ENCODE measurements around the gene HOXB1. TPM values are rescaled to one million over a fixed set of nuclear protein-coding genes. Genes with fewer than 3 reads are reported as not detected.

HOXB1 gene
- total RNA-seq, 2 donors from 2014 or later = not detected

DNA sequence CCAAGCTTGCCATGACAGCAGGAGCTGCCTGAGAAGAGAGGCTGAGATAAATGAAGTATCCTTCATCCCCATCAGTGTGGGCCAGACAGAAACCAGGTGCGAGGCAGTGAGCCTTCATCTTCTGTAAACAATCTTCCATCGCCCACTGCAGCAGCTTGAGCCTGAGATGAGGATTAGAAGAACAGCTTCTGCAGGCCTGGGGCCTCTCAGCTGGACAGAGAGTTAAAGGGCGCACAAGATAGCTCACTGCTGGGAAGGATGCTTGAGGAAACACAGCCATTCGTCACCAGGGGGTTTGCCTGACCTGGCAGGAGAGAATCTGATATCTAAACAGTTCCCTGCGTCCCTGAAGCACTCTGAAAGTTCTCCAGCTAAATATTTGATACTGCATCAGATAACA lies 27.1 kb downstream of the HOXB1 start:
- H3K36me3 Mint-ChIP-seq = no peaks in the 10 kb centered on the region
- ATAC-seq (no peak), DNase-seq (ENCODE audit: low spot score) (no peak)
- H3K4me1 Mint-ChIP-seq (ENCODE audit: low read depth in 2 of 2) = peaks cover 18 to 21% of the 10 kb centered on the region in 2 donors
- H3K27ac Mint-ChIP-seq = no peak overlapping the region
- H3K4me3 Mint-ChIP-seq = no peak overlapping the region
- no peaks in the 10 kb centered on the region for H3K9me3 Mint-ChIP-seq
- H3K27me3 Mint-ChIP-seq = peaks cover 0 to 7% of the 10 kb centered on the region in 2 donors

DNA sequence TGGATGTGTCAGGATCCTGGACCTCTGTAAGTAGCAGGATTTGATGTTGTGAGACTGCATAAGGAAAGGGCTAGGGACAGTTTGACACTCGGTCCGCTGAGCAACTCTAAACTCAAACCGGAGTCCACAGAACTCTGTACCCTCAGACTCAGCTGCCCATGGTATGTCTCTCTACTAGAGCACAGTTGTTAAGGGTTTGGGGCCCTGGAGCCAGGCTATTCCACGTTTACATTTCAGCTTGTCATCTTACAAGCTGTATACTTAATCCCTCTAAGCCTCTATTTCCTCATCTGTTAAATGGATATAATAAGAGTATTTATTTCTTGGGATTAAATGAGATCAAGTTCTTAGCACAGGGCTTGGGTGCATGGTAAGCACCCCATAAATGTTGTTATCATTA lies 27.9 kb downstream of the HOXB1 start:
- Mint-ChIP-seq H3K27ac (peak overlapping the region in 1 of 2 donors; percentile 66), H3K9me3 (no peaks in the 10 kb centered on the region), H3K4me1 (ENCODE audit: low read depth in 2 of 2) (peaks cover 17 to 18% of the 10 kb centered on the region in 2 donors), H3K27me3 (peaks cover 0 to 4% of the 10 kb centered on the region in 2 donors), H3K36me3 (no peaks in the 10 kb centered on the region), H3K4me3 (no peak overlapping the region)
- ATAC-seq (no peak), DNase-seq (ENCODE audit: low spot score) (no peak)

DNA sequence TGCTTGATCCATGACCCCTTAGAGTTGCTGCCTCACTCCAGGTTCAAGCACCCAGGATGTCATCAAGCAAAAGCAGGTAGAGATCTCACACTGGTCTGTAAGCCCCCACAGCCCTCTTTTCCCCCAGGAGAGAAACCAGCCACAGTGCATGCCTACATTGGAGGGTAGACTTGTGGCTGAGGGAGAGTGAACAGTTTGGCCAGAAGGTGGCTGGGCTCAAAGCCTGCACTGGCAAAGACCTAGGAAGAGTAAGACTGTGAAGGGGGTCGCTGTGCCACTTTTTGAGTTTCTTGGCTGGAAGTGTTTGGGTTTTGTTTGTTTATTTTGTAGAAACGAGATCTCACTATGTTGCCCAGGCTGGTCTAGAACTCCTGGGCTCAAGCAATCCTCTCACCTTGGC lies 28.5 kb downstream of the HOXB1 start:
- ATAC-seq (no peak), DNase-seq (ENCODE audit: low spot score) (no peak)
- H3K27ac Mint-ChIP-seq = peak overlapping the region in 1 of 2 donors; percentile 66
- no peak overlapping the region for H3K4me3 Mint-ChIP-seq
- no peaks in the 10 kb centered on the region for H3K36me3 Mint-ChIP-seq
- H3K27me3 Mint-ChIP-seq = peaks cover 0 to 4% of the 10 kb centered on the region in 2 donors
- H3K9me3 Mint-ChIP-seq = no peaks in the 10 kb centered on the region
- H3K4me1 Mint-ChIP-seq (ENCODE audit: low read depth in 2 of 2) = peaks cover 17 to 18% of the 10 kb centered on the region in 2 donors

DNA sequence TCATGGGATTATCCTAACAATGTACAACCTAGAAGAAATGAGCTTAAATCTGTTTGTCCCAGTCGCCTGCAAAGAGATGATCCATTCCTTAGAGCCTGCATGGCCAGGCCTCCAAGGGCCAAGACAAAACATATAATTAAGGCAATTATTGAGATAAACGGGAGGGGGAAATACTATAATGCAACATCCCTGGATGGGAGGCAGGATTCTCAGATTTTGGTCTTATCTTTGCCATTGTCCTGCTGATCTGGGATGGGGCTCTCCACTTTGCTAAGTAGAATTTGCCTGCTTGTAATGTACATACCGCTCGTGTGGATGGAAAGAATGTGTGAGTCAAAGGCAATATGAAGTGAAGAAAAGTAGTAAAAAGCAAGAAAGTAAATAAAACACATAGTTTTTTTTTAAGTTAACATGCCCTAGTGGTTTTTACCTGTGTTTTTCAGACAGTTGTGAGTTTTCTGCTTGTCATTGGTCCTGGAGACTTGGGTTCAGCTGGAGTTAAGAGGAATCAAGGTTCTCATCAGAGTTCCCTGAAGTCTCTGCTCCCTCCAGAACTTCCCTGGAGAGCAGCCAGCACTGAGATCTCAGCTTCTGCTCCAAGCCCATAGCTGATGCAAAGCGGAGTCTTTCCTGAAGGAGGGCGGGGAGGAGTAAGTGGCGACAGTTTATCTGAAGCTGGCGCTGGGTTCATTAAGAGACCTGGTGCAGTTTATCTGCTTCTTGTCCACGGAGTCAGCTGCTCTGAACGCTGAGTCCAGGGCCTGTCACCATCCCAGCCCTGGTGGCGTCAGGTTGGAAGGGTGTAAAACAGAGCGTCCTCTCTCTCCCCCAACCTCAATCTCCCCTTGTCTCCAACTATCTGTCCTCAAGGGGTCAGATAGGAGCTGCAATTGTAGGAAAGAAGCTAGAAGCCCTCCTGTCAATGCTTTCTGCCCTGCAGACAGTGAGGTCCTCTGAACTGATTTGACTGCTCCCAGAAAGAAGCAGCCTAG lies 30.1 kb downstream of the HOXB1 start:
- ATAC-seq (no peak), DNase-seq (ENCODE audit: low spot score) (no peak)
- Mint-ChIP-seq H3K4me3 (no peak overlapping the region), H3K9me3 (no peaks in the 10 kb centered on the region), H3K27ac (no peak overlapping the region), H3K27me3 (peaks cover 0 to 4% of the 10 kb centered on the region in 2 donors), H3K4me1 (ENCODE audit: low read depth in 2 of 2) (peaks cover 9 to 13% of the 10 kb centered on the region in 2 donors), H3K36me3 (no peaks in the 10 kb centered on the region)

- DNase-seq (ENCODE audit: low spot score) = no peak
- Mint-ChIP-seq H3K27me3 (peaks cover 0 to 4% of the 10 kb centered on the region in 2 donors), H3K9me3 (no peaks in the 10 kb centered on the region), H3K4me1 (ENCODE audit: low read depth in 2 of 2) (peaks cover under 1 to 4% of the 10 kb centered on the region in 2 donors), H3K27ac (no peak overlapping the region), H3K4me3 (no peak overlapping the region), H3K36me3 (no peaks in the 10 kb centered on the region)
- no peak for ATAC-seq
These were observed 30.9 kb downstream of the HOXB1 start for GRCh38 chr17:48499735-48500434.

DNA sequence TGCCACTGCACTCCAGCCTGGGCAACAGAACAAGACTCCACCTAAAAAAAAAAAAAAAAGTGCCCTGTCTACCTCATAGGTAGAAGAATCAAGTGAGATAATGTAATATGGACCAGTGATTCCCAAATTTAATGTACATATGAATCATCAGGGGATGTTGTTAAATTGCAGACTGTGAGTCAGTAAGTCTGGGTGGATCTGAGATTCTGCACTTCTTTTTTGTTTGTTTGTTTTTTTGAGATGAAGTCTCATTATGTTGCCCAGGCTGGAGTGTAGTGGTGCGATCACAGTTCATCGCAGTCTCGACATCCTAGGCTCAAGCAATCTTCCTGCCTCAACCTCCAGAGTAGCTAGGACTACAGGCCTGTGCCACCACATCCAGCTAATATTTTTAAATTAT lies 31.6 kb downstream of the HOXB1 start:
- H3K36me3 Mint-ChIP-seq = no peaks in the 10 kb centered on the region
- H3K27me3 Mint-ChIP-seq = peaks cover 0 to 4% of the 10 kb centered on the region in 2 donors
- ATAC-seq (no peak), DNase-seq (ENCODE audit: low spot score) (no peak)
- no peak overlapping the region for H3K27ac Mint-ChIP-seq
- H3K9me3 Mint-ChIP-seq = no peaks in the 10 kb centered on the region
- no peak overlapping the region for H3K4me3 Mint-ChIP-seq
- peaks cover 0 to under 1% of the 10 kb centered on the region in 2 donors for H3K4me1 Mint-ChIP-seq (ENCODE audit: low read depth in 2 of 2)

DNA sequence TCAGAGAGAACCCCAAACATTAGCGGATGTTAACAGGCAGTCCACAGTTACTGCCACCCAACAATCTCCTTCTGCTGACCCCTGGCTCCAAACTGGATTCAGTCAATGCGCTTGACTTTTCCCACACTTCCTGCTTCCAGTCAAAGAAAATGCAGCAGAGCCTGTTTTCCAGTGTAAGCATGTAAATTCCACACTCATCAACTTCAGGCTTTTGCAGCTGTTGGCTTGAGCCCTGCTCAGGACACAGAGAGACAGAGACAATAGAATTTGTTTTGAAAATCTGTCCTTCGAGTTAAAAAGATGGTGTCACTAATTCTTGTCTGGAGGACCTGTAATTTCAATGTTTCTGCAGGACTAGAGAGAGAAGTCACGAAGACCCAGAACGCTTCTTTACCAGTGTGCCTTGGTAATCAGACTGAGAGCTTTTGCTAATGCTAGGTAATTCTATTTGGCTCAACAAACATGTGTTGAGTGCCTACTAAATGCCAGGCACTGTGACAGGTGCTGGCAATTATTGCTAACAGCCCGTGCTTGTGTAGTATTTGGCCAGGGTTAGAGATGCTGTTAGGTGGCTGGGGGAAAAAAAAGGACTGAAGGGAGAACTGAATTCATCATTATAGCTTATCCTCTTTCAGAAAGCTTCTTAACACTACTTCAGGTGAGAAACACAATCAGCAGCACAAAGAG lies 32.5 kb downstream of the HOXB1 start:
- Mint-ChIP-seq H3K4me3 (no peak overlapping the region), H3K36me3 (no peaks in the 10 kb centered on the region), H3K27ac (no peak overlapping the region), H3K9me3 (no peaks in the 10 kb centered on the region), H3K4me1 (ENCODE audit: low read depth in 2 of 2) (peaks cover 0 to 2% of the 10 kb centered on the region in 2 donors), H3K27me3 (peaks cover 0 to 4% of the 10 kb centered on the region in 2 donors)
- DNase-seq (ENCODE audit: low spot score) (no peak), ATAC-seq (no peak)

- H3K4me1 Mint-ChIP-seq (ENCODE audit: low read depth in 2 of 2) = peaks cover 2% of the 10 kb centered on the region in 2 donors
- ATAC-seq (no peak), DNase-seq (ENCODE audit: low spot score) (no peak)
- no peaks in the 10 kb centered on the region for H3K9me3 Mint-ChIP-seq
- H3K27me3 Mint-ChIP-seq = peaks cover 0 to under 1% of the 10 kb centered on the region in 2 donors
- H3K27ac Mint-ChIP-seq = no peak overlapping the region
- no peak overlapping the region for H3K4me3 Mint-ChIP-seq
- no peaks in the 10 kb centered on the region for H3K36me3 Mint-ChIP-seq
These were observed 33.7 kb downstream of the HOXB1 start for GRCh38 chr17:48497103-48497502.

DNA sequence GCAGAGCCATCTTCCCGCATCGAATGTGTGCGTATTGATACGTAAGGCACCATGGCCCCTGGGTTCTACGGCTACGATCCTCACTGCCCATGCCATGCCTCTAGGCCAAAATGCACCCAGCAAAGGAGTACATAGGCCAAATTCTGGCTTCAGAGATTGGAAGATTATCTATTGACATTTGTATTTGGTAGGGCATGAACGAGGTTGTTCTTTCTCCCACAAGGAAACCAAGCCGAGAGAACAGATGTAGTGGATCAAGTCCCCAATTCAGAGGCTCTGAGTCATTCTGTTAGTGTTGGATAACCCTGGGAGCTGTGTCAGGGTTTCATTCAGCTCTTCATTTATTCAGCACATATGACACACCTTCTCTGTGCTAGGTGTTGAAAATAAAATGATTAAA lies 36.5 kb downstream of the HOXB1 start:
- Mint-ChIP-seq H3K27me3 (no peaks in the 10 kb centered on the region), H3K9me3 (no peaks in the 10 kb centered on the region), H3K27ac (peak overlapping the region; percentile 44 to 52), H3K4me1 (ENCODE audit: low read depth in 2 of 2) (peaks cover 17 to 24% of the 10 kb centered on the region in 2 donors), H3K36me3 (no peaks in the 10 kb centered on the region), H3K4me3 (no peak overlapping the region)
- DNase-seq (ENCODE audit: low spot score) (no peak), ATAC-seq (no peak)

GRCh38 chr17:48492401-48493298 lies 38.2 kb downstream of the HOXB1 start:
- H3K36me3 Mint-ChIP-seq = no peaks in the 10 kb centered on the region
- peak overlapping the region; percentile 81 for H3K4me3 Mint-ChIP-seq
- peak overlapping the region; percentile 70 to 91 for H3K27ac Mint-ChIP-seq
- H3K9me3 Mint-ChIP-seq = no peaks in the 10 kb centered on the region
- ATAC-seq = peak; percentile 90 to 92
- DNase-seq (ENCODE audit: low spot score) = peak; percentile 76
- H3K27me3 Mint-ChIP-seq = no peaks in the 10 kb centered on the region
- peaks cover 27 to 32% of the 10 kb centered on the region in 2 donors for H3K4me1 Mint-ChIP-seq (ENCODE audit: low read depth in 2 of 2)

DNA sequence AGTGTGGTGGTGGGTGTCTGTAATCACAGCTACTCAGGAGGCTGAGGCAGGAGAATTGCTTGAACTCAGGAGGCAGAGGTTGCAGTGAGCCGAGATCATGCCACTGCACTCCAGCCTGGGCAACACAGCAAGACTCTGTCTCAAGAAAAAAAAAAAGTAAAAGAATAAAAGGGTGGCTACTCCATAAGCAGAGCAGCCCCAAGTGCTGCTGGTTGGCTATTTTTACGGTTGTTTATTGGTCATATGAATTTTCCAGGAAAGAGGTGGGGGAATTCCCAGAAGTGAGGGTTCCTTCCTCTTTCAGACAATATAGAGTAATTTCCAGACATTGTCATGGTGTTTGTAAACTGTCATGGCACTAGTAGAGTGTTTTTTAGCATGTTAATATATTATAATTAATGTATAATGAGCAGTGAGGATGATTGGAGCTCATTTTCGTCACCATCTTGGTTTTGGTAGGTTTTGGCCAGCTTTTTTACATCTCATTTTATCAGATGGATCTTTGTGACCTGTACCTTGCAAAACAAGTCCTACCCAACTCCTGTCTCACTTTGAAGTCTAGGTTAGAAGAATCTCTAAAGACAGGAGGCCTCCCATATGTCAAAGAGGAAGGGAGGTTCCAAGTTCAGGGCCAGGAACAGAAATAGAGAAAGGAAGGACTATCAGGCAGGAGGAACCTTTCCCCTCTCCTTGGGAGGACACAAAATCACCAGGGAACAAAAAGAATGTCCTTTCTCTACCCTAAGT lies 39.1 kb downstream of the HOXB1 start:
- Mint-ChIP-seq H3K4me3 (peak overlapping the region; percentile 81), H3K9me3 (no peaks in the 10 kb centered on the region)
- peak; percentile 71 to 79 for ATAC-seq

GRCh38 chr17:48490451-48490892 lies 40.3 kb downstream of the HOXB1 start:
- no peaks in the 10 kb centered on the region for H3K9me3 Mint-ChIP-seq
- no peak for DNase-seq (ENCODE audit: low spot score)
- H3K4me3 Mint-ChIP-seq = peak overlapping the region; percentile 81
- H3K36me3 Mint-ChIP-seq = no peaks in the 10 kb centered on the region
- no peak for ATAC-seq
- peak overlapping the region; percentile 70 to 91 for H3K27ac Mint-ChIP-seq
- H3K4me1 Mint-ChIP-seq (ENCODE audit: low read depth in 2 of 2) = peaks cover 27 to 37% of the 10 kb centered on the region in 2 donors
- H3K27me3 Mint-ChIP-seq = no peaks in the 10 kb centered on the region

More for the DNA sequence above, 39.1 kb downstream of the HOXB1 start:
- no peaks in the 10 kb centered on the region for H3K36me3 Mint-ChIP-seq
- no peaks in the 10 kb centered on the region for H3K27me3 Mint-ChIP-seq
- DNase-seq (ENCODE audit: low spot score) = no peak
- H3K27ac Mint-ChIP-seq = peak overlapping the region; percentile 70 to 91
- H3K4me1 Mint-ChIP-seq (ENCODE audit: low read depth in 2 of 2) = peaks cover 27 to 34% of the 10 kb centered on the region in 2 donors
